HL-60 (cell line): ENCODE data around the gene PIK3CB.
A peak's percentile ranks its signal among the peaks of the same experiment; 100 is the strongest.

ENCODE experiments used
- DNase-seq, 2 experiments: peaks; one replicate each; pipeline ENCODE4 v3.0.0-alpha.2; 2010 to 2020; ENCODE audit warnings: low read depth in 1 of 2, low spot score in 1 of 2
- H3K27ac ChIP-seq: fragments of 250-450 bp; sonication (Bioruptor Pico); replicated peaks from 2 replicates; pipeline ENCODE4 v1.5.1; 2020; ENCODE audit warnings: mild to moderate bottlenecking, moderate library complexity
- H3K27me3 ChIP-seq: fragments of 250-450 bp; sonication (Bioruptor Pico); 2 replicates; pipeline ENCODE4 v1.5.1; 2021; ENCODE audit warnings: mild to moderate bottlenecking, moderate library complexity; ENCODE audit not compliant: insufficient read depth, poor library complexity, severe bottlenecking
- H3K4me3 ChIP-seq: replicated peaks from 2 replicates; pipeline ENCODE4 v1.5.1; 2011; ENCODE audit warnings: mild to moderate bottlenecking, control low read depth, low read length; ENCODE audit not compliant: insufficient read depth
- CTCF ChIP-seq: IDR thresholded peaks from one replicate; pipeline ENCODE4 v1.5.1; 2011; ENCODE audit warnings: low read length, control low read depth, inconsistent platforms; ENCODE audit not compliant: insufficient read depth
- GABPA ChIP-seq: IDR thresholded peaks from 2 replicates; pipeline ENCODE4 v1.6.1; 2012; ENCODE audit warnings: low read depth
- POLR2AphosphoS5 ChIP-seq: IDR thresholded peaks from 2 replicates; pipeline ENCODE4 v1.6.1; 2012; ENCODE audit warnings: low read depth
- REST ChIP-seq: IDR thresholded peaks from 2 replicates; pipeline ENCODE4 v1.6.1; 2012; ENCODE audit warnings: low read depth; ENCODE audit not compliant: insufficient replicate concordance
- SPI1 ChIP-seq: IDR thresholded peaks from 2 replicates; pipeline ENCODE4 v1.6.1; 2012; ENCODE audit warnings: low read depth, mild to moderate bottlenecking, borderline replicate concordance

Gene PIK3CB

GRCh38 chr3:138856799-138857198, 22.1 kb upstream of the PIK3CB start:
- Histone ChIP-seq H3K27me3 (no peaks in the 10 kb centered on the region), H3K4me3 (no peak overlapping the region), H3K27ac (no peak overlapping the region)
- TF ChIP-seq SPI1, result no peak
- no peak for TF ChIP-seq GABPA
- TF ChIP-seq CTCF, result no peak
- no peak for TF ChIP-seq POLR2AphosphoS5
- TF ChIP-seq REST, result no peak
- no peak for DNase-seq

GRCh38 chr3:138854940-138855339, 20.2 kb upstream of the PIK3CB start:
- Histone ChIP-seq H3K4me3 (no peak overlapping the region), H3K27ac (no peak overlapping the region), H3K27me3 (no peaks in the 10 kb centered on the region)
- TF ChIP-seq SPI1, result no peak
- no peak for DNase-seq

GRCh38 chr3:138854204-138854603, 19.5 kb upstream of the PIK3CB start:
- no peak overlapping the region for H3K4me3 ChIP-seq
- no peaks in the 10 kb centered on the region for H3K27me3 ChIP-seq
- no peak for TF ChIP-seq POLR2AphosphoS5
- TF ChIP-seq REST, result no peak
- no peak for TF ChIP-seq GABPA
- no peak for TF ChIP-seq SPI1
- no peak for TF ChIP-seq CTCF
- no peak for DNase-seq
- no peak overlapping the region for H3K27ac ChIP-seq

- TF ChIP-seq CTCF, result no peak
- peak; percentile 87 for TF ChIP-seq REST
- TF ChIP-seq POLR2AphosphoS5, result no peak
- Histone ChIP-seq H3K4me3 (no peak overlapping the region), H3K27ac (no peak overlapping the region), H3K27me3 (no peaks in the 10 kb centered on the region)
- no peak for DNase-seq
These were observed 15.4 kb upstream of the PIK3CB start for GRCh38 chr3:138850151-138850550.
